HEK293T (cell line): Measurements from ENCODE around the gene YAF2.

ENCODE experiments used
- CTCF ChIA-PET: fragments of 350-600 bp; formaldehyde crosslinking; extraction: SDS; loops from one replicate; lab custom pipeline; 2021; ENCODE audit warnings: antibody characterized with exemption, inconsistent platforms; lab: Yijun Ruan, JAX
- POLR2A ChIA-PET: fragments of 350-600 bp; formaldehyde crosslinking; extraction: SDS; loops from one replicate; lab custom pipeline; 2020; ENCODE audit warnings: antibody characterized with exemption, inconsistent platforms; lab: Yijun Ruan, JAX
- DNase-seq: peaks from one replicate; pipeline ENCODE4 v3.0.0; 2012; ENCODE audit warnings: mixed read lengths; ENCODE audit errors: extremely low spot score
- ARNT ChIP-seq: fragments of 450-650 bp; IDR thresholded peaks from 2 replicates; pipeline ENCODE4 v1.6.1; 2017; ENCODE audit warnings: mild to moderate bottlenecking
- BHLHE40 ChIP-seq: fragments of 450-650 bp; IDR thresholded peaks from 2 replicates; pipeline ENCODE4 v1.6.1; 2016; ENCODE audit warnings: mild to moderate bottlenecking, moderate library complexity, borderline replicate concordance
- CTBP1 ChIP-seq: fragments of 450-650 bp; IDR thresholded peaks from 2 replicates; pipeline ENCODE4 v1.6.1; 2016; ENCODE audit warnings: borderline replicate concordance
- ELF4 ChIP-seq: fragments of 450-650 bp; IDR thresholded peaks from 2 replicates; pipeline ENCODE4 v1.6.1; 2017; ENCODE audit warnings: antibody characterized with exemption
- FOXA1 ChIP-seq: fragments of 450-650 bp; IDR thresholded peaks from 2 replicates; pipeline ENCODE4 v1.6.1; 2016; ENCODE audit warnings: mild to moderate bottlenecking
- FOXK2 ChIP-seq: fragments of 450-650 bp; IDR thresholded peaks from 2 replicates; pipeline ENCODE4 v1.6.1; 2016; ENCODE audit warnings: mild to moderate bottlenecking
- FOXM1 ChIP-seq: fragments of 450-650 bp; IDR thresholded peaks from 2 replicates; pipeline ENCODE4 v1.6.1; 2017; ENCODE audit warnings: mild to moderate bottlenecking, borderline replicate concordance
- HDGF ChIP-seq: fragments of 450-650 bp; IDR thresholded peaks from 2 replicates; pipeline ENCODE4 v1.6.1; 2017; ENCODE audit warnings: antibody characterized with exemption, borderline replicate concordance
- L3MBTL2 ChIP-seq: fragments of 450-650 bp; conservative IDR thresholded peaks from 2 replicates; pipeline ENCODE4 v1.6.1; 2016; ENCODE audit warnings: mild to moderate bottlenecking
- LEF1 ChIP-seq: fragments of 450-650 bp; IDR thresholded peaks from 2 replicates; pipeline ENCODE4 v1.6.1; 2017; ENCODE audit warnings: mild to moderate bottlenecking, borderline replicate concordance
- NFRKB ChIP-seq: fragments of 450-650 bp; IDR thresholded peaks from 2 replicates; pipeline ENCODE4 v1.6.1; 2016; ENCODE audit warnings: mild to moderate bottlenecking, moderate library complexity
- PKNOX1 ChIP-seq: fragments of 450-650 bp; IDR thresholded peaks from 2 replicates; pipeline ENCODE4 v1.6.1; 2016
- SP1 ChIP-seq: fragments of 450-650 bp; IDR thresholded peaks from 2 replicates; pipeline ENCODE4 v1.6.1; 2017
- SUZ12 ChIP-seq: fragments of 450-650 bp; IDR thresholded peaks from 2 replicates; pipeline ENCODE4 v1.6.1; 2016; ENCODE audit warnings: mild to moderate bottlenecking
- TARDBP ChIP-seq: fragments of 450-650 bp; IDR thresholded peaks from 2 replicates; pipeline ENCODE4 v1.6.1; 2016
- ZNF384 ChIP-seq: fragments of 450-650 bp; IDR thresholded peaks from 2 replicates; pipeline ENCODE4 v1.6.1; 2016

Gene YAF2

GRCh38 chr12:42129595-42130204 lies 108.3 kb downstream of the YAF2 start:
- peak; percentile 45 for DNase-seq
- no peak for TF ChIP-seq FOXA1
- ChIA-PET POLR2A (no interaction called here), CTCF (no interaction called here)

- TF ChIP-seq NFRKB (no peak), ARNT (no peak), TARDBP (no peak), PKNOX1 (no peak), FOXA1 (no peak), SP1 (no peak), CTBP1 (no peak), FOXK2 (no peak), FOXM1 (no peak), ZNF384 (no peak), L3MBTL2 (no peak), SUZ12 (no peak), ELF4 (no peak), BHLHE40 (no peak), LEF1 (no peak), HDGF (no peak)
- POLR2A ChIA-PET = interaction anchor here (1.4 kb wide), 1 partner anchor 16 kb away, joined by 3 read pairs; the partner anchor contains the start of gene GXYLT1
- CTCF ChIA-PET = no interaction called here
- DNase-seq = no peak
Observed at GRCh38 chr12:42128888-42129287, 109.2 kb downstream of the YAF2 start.

- CTCF ChIA-PET = interaction anchor here (1.0 kb wide), 1 partner anchor 243 kb away, joined by 4 read pairs; no protein-coding TSS in a partner anchor
- no peak for TF ChIP-seq LEF1
- no peak for TF ChIP-seq L3MBTL2
- TF ChIP-seq SP1 = no peak
- TF ChIP-seq ELF4 = no peak
- no peak for TF ChIP-seq ZNF384
- no peak for TF ChIP-seq SUZ12
- no peak for TF ChIP-seq TARDBP
- TF ChIP-seq NFRKB = no peak
- no peak for TF ChIP-seq ARNT
- TF ChIP-seq CTBP1 = no peak
- no peak for TF ChIP-seq FOXA1
- TF ChIP-seq FOXK2 = no peak
- no peak for TF ChIP-seq HDGF
- DNase-seq = no peak
- POLR2A ChIA-PET = interaction anchor here (1.4 kb wide), 1 partner anchor 17 kb away, joined by 3 read pairs; the partner anchor contains the start of gene GXYLT1
Observed at GRCh38 chr12:42128327-42128726, 109.7 kb downstream of the YAF2 start.

- ChIA-PET CTCF (interaction anchor here (0.8 kb wide), 1 partner anchor 24 kb away, joined by 4 read pairs; no protein-coding TSS in a partner anchor), POLR2A (no interaction called here)
- DNase-seq = no peak
- TF ChIP-seq SUZ12 = no peak
- TF ChIP-seq SP1 = no peak
- TF ChIP-seq L3MBTL2 = no peak
- no peak for TF ChIP-seq HDGF
- no peak for TF ChIP-seq BHLHE40
- TF ChIP-seq ARNT = no peak
- no peak for TF ChIP-seq ELF4
- no peak for TF ChIP-seq LEF1
Observed at GRCh38 chr12:42126963-42127362, 111.1 kb downstream of the YAF2 start.

- no peak for DNase-seq
- POLR2A ChIA-PET = interaction anchor here (1.0 to 1.1 kb wide), 2 partner anchors 20 to 209 kb away, joined by 3 to 4 read pairs; no protein-coding TSS in a partner anchor
- CTCF ChIA-PET = interaction anchor here (1.1 to 1.2 kb wide), 2 partner anchors 206 to 247 kb away, joined by 4 read pairs; no protein-coding TSS in a partner anchor
- no peak for TF ChIP-seq BHLHE40
- no peak for TF ChIP-seq FOXA1
- TF ChIP-seq ELF4 = no peak
- TF ChIP-seq CTBP1 = no peak
- TF ChIP-seq ARNT = no peak
- TF ChIP-seq NFRKB = no peak
Observed at GRCh38 chr12:42125388-42125767, 112.7 kb downstream of the YAF2 start.

GRCh38 chr12:42124764-42125387 lies 113.2 kb downstream of the YAF2 start:
- no peak for TF ChIP-seq FOXM1
- TF ChIP-seq LEF1 = no peak
- TF ChIP-seq ELF4 = no peak
- TF ChIP-seq PKNOX1 = no peak
- TF ChIP-seq BHLHE40 = no peak
- TF ChIP-seq SP1 = no peak
- TF ChIP-seq L3MBTL2 = no peak
- TF ChIP-seq CTBP1 = no peak
- DNase-seq = no peak
- ChIA-PET POLR2A (interaction anchor here (1.0 to 1.1 kb wide), 2 partner anchors 21 to 209 kb away, joined by 3 to 4 read pairs; no protein-coding TSS in a partner anchor), CTCF (interaction anchor here (1.1 kb wide), 1 partner anchor 247 kb away, joined by 4 read pairs; no protein-coding TSS in a partner anchor)
